Measurements from ENCODE around the gene NRSN2. TPM values are rescaled to one million over a fixed set of nuclear protein-coding genes. Genes with fewer than 3 reads are reported as not detected.
"Not testable (repeated sequence)": the region's sequence is repeated elsewhere in the genome, so short reads cannot be mapped to it uniquely, and the experiment has no call there.

The NRSN2 gene
- total RNA-seq, 6 donors from 2014 or later: 13.6 to 30.8 (median 25.6) TPM

DNA sequence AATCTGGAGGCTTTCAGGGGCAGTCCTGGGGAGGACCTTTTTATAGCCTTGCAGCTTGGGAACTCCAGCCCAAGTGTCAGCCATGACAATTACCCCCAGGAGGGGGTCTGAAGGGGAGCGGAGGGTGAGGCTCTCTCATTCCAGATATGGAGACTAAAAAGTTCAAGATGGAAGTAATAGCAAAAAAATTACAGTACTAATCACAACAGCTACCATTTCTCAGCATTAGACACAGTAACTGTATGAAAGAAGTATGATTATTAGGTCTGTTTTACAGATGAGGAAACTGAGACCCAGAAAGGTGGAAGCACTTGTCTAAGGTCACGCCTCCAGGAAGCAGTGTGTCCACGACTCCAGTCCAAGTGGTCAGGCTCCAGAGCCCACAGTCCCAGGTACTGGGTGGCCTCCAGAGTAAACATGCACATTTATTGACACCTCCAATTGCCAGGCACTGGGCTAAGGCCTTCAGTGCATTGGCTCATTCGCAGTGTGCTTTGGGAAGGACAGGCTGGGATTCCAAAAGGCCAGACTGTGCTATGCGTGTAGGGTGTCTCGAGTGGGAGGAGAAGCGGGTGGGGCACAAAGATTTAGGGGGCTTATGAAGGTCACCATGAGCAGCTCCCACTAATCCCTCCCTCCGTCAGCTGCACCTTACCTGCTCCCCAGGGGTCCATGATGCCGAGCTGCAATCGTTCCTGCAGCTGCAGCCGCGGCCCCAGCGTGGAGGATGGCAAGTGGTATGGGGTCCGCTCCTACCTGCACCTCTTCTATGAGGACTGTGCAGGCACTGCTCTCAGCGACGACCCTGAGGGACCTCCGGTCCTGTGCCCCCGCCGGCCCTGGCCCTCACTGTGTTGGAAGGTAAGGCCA is 2.3 kb downstream of the NRSN2 start:
- Histone ChIP-seq H3K4me1 (peaks cover 18 to 37% (median 24%) of the 10 kb centered on the region in 4 donors), H3K4me3 (no peak overlapping the region), H3K9me3 (no peaks in the 10 kb centered on the region), H3K36me3 (peaks cover 0 to 13% (median 3%) of the 10 kb centered on the region in 4 donors), H3K27me3 (no peaks in the 10 kb centered on the region), H3K27ac (peak overlapping the region in 1 of 4 donors; percentile 92)
- 88 to 89% methylated on average over 18 to 19 of the region's 19 CpGs for WGBS, 2 donors
- TF ChIP-seq POLR2A (IDR thresholded peaks at IDR 0.05): no peak
- ATAC-seq (ENCODE audit: low FRiP score in 2 of 2): no peak
- DNase-seq: peak in 1 of 2 donors; percentile 70

DNA sequence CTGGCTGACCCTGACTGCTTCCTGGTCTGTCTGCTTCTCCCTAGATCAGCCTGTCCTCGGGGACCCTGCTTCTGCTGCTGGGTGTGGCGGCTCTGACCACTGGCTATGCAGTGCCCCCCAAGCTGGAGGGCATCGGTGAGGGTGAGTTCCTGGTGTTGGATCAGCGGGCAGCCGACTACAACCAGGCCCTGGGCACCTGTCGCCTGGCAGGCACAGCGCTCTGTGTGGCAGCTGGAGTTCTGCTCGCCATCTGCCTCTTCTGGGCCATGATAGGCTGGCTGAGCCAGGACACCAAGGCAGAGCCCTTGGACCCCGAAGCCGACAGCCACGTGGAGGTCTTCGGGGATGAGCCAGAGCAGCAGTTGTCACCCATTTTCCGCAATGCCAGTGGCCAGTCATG is 6.3 kb downstream of the NRSN2 start:
- Histone ChIP-seq H3K36me3 (peaks cover 0 to 13% (median 3%) of the 10 kb centered on the region in 4 donors), H3K4me1 (peaks cover 6 to 19% (median 8%) of the 10 kb centered on the region in 4 donors), H3K9me3 (no peaks in the 10 kb centered on the region), H3K27me3 (no peaks in the 10 kb centered on the region), H3K4me3 (no peak overlapping the region), H3K27ac (no peak overlapping the region)
- peak in 1 of 2 donors; percentile 50 for DNase-seq
- TF ChIP-seq CTCF (IDR thresholded peaks at IDR 0.05) (no peak), EP300 (IDR thresholded peaks at IDR 0.05) (no peak), POLR2AphosphoS5 (IDR thresholded peaks at IDR 0.05) (no peak), POLR2A (IDR thresholded peaks at IDR 0.05) (no peak)
- ATAC-seq (ENCODE audit: low FRiP score in 2 of 2): no peak
- WGBS, 2 donors: 92 to 96% methylated on average over 5 to 13 of the region's 13 CpGs

DNA sequence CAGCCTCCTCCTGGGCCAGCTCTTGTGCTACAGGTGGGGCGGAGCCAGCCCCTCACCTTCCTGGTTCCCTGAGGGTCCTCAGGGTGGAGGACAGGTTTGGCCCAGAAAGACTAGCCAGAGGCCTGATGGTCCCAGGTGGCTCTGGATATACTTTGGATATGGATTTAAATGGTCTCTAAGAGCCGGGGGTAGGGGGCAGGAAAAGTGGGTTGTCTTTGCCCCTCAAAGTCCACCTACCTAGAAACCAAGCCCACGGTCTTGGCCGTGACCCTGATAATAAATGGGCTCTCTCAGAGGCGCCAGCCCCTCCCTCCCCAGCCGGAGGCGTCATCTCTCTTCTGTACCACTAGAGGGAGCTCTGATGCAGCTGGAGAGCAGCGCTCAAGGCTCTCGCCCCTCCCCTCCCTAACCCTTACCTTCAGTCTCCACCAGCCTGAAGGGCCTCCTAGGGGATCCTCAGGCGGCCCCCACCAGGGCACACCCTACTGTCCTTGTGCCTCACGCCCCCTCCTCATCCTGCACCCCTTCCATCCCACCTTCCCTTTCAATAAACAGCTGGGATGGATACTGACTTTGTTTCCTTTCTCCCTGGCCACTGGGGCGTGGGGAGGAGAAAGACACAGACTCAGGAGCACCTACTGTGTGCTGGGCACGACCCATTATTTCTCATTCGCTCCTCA is 7.5 kb downstream of the NRSN2 start:
- Histone ChIP-seq H3K4me3 (no peak overlapping the region), H3K27me3 (no peaks in the 10 kb centered on the region), H3K36me3 (peaks cover 0 to 12% (median 3%) of the 10 kb centered on the region in 4 donors), H3K27ac (no peak overlapping the region), H3K4me1 (peaks cover 0 to 7% (median 5%) of the 10 kb centered on the region in 4 donors), H3K9me3 (no peaks in the 10 kb centered on the region)
- TF ChIP-seq CTCF (IDR thresholded peaks at IDR 0.05) (peak; percentile 85 to 96 (median 92)), POLR2AphosphoS5 (IDR thresholded peaks at IDR 0.05) (no peak), POLR2A (IDR thresholded peaks at IDR 0.05) (no peak), EP300 (IDR thresholded peaks at IDR 0.05) (no peak)
- 14 to 18% methylated on average over 14 of the region's 14 CpGs for WGBS, 2 donors
- peak; percentile 33 to 81 for DNase-seq
- peak; percentile 95 to 96 for ATAC-seq (ENCODE audit: low FRiP score in 2 of 2)

DNA sequence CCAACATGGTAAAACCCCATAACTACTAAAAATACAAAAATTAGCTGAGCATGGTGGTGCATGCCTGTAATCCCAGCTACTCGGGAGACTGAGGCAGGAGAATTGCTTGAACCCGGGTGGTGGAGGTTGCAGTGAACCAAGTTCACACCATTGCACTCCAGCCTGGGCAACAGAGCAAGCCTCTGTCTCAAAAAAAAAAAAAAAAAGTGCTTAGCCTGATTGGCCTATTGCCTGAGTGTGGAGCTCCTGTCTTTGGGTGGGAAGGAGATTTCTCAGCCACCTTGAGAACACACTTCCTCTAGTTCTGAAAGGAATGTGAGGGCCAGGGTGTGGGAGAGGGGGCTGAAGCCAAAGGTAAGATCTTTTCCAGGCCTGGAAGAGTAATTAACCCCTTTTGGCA is 9.2 kb downstream of the NRSN2 start:
- H3K36me3 ChIP-seq; H3K4me3 ChIP-seq; H3K27me3 ChIP-seq; DNase-seq; H3K4me1 ChIP-seq; H3K27ac ChIP-seq; H3K9me3 ChIP-seq; ATAC-seq (ENCODE audit: low FRiP score in 2 of 2): not testable (repeated sequence)
- WGBS, 2 donors: 76 to 89% methylated on average over 2 of the region's 2 CpGs

DNA sequence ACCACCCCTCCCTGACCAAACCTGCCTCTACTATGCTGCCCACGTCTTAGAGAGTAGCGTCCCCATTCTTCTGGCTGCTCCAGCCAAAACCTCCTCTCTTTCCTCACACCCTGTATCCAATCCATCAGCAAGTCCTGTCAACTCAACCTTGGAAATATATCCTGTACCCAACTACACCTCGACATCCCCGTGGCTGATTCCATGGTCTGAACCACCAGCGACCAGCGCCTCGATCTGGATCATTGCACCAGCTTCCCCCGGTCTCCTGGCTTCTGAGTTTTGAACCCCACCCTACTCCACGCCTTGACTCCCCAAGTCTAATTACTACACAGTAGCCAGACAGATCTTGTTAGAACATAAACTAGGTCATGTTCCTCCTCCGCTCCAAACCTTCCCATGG is 9.8 kb downstream of the NRSN2 start:
- WGBS, 2 donors: 92% methylated on average over 10 of the region's 10 CpGs
- H3K27me3 ChIP-seq: no peaks in the 10 kb centered on the region
- ATAC-seq (ENCODE audit: low FRiP score in 2 of 2) (no peak), DNase-seq (no peak)
- H3K27ac ChIP-seq: no peak overlapping the region
- H3K36me3 ChIP-seq: peaks cover 0 to 8% (median 1%) of the 10 kb centered on the region in 4 donors
- no peak overlapping the region for H3K4me3 ChIP-seq
- H3K9me3 ChIP-seq: no peaks in the 10 kb centered on the region
- no peak for TF ChIP-seq CTCF (IDR thresholded peaks at IDR 0.05)
- no peak for TF ChIP-seq POLR2AphosphoS5 (IDR thresholded peaks at IDR 0.05)
- peaks cover 0 to 7% (median 5%) of the 10 kb centered on the region in 4 donors for H3K4me1 ChIP-seq
